IgD-negative memory B cell (primary cell): Measurements from ENCODE around the gene RCC2. TPM values are rescaled to one million over a fixed set of nuclear protein-coding genes. Genes with fewer than 3 reads are reported as not detected.

Experiments
- H3K27ac Mint-ChIP-seq, 3 donors: one replicate each; pipeline ENCODE4 v1.8.0; 2020 to 2022; ENCODE audit warnings: mild to moderate bottlenecking in 3 of 3, mixed read lengths in 3 of 3, moderate library complexity in 1 of 3
- H3K27me3 Mint-ChIP-seq: one replicate; pipeline ENCODE4 v1.8.0; 2021; ENCODE audit warnings: mixed read lengths
- H3K36me3 Mint-ChIP-seq: one replicate; pipeline ENCODE4 v1.8.0; 2020; ENCODE audit warnings: mild to moderate bottlenecking, mixed read lengths
- H3K4me1 Mint-ChIP-seq, 3 donors: one replicate each; pipeline ENCODE4 v1.8.0; 2020 to 2022; ENCODE audit warnings: mixed read lengths in 3 of 3, mild to moderate bottlenecking in 1 of 3
- H3K4me3 Mint-ChIP-seq, 4 donors: one replicate each; pipeline ENCODE4 v1.8.0; 2020 to 2022; ENCODE audit warnings: mild to moderate bottlenecking in 4 of 4, mixed read lengths in 4 of 4, moderate library complexity in 3 of 4
- H3K9me3 Mint-ChIP-seq, 3 donors: one replicate each; pipeline ENCODE4 v1.8.0; 2020 to 2021; ENCODE audit warnings: mixed read lengths in 3 of 3, mild to moderate bottlenecking in 1 of 3
- polyA plus RNA-seq: library from polyadenylated mRNA; unstranded; fragments of 300-500 nt; fragmentation: Illumina TruSeq; gene quantifications from one replicate; pipeline ENCODE4 v1.2.3, GENCODE V29; 2021

RCC2 gene
- polyA plus RNA-seq, 1 donor from 2014 or later: 16.3 TPM

GRCh38 chr1:17393230-17393629, 46.2 kb downstream of the RCC2 start:
- Mint-ChIP-seq H3K4me3 (peak overlapping the region in 2 of 4 donors; percentile 73 to 92), H3K9me3 (no peaks in the 10 kb centered on the region), H3K36me3 (no peaks in the 10 kb centered on the region), H3K27ac (peak overlapping the region in 1 of 3 donors; percentile 31), H3K27me3 (peaks cover 8% of the 10 kb centered on the region), H3K4me1 (peaks cover 0 to 10% (median 2%) of the 10 kb centered on the region in 3 donors)

- H3K4me3 Mint-ChIP-seq: peak overlapping the region in 1 of 4 donors; percentile 17
- H3K36me3 Mint-ChIP-seq: no peaks in the 10 kb centered on the region
- H3K4me1 Mint-ChIP-seq: peaks cover 0 to 10% (median 2%) of the 10 kb centered on the region in 3 donors
- H3K9me3 Mint-ChIP-seq: no peaks in the 10 kb centered on the region
- peak overlapping the region in 1 of 3 donors; percentile 31 for H3K27ac Mint-ChIP-seq
- H3K27me3 Mint-ChIP-seq: peaks cover 8% of the 10 kb centered on the region
Measured at GRCh38 chr1:17392199-17392740, 47.2 kb downstream of the RCC2 start.

GRCh38 chr1:17381161-17381560, 58.3 kb downstream of the RCC2 start:
- H3K27ac Mint-ChIP-seq: no peak overlapping the region
- no peaks in the 10 kb centered on the region for H3K9me3 Mint-ChIP-seq
- peaks cover 0 to 1% (median 0%) of the 10 kb centered on the region in 3 donors for H3K4me1 Mint-ChIP-seq
- no peak overlapping the region for H3K4me3 Mint-ChIP-seq
- H3K36me3 Mint-ChIP-seq: no peaks in the 10 kb centered on the region
- peaks cover 20% of the 10 kb centered on the region for H3K27me3 Mint-ChIP-seq

GRCh38 chr1:17377325-17377953, 62.0 kb downstream of the RCC2 start:
- H3K27ac Mint-ChIP-seq: no peak overlapping the region
- H3K9me3 Mint-ChIP-seq: no peaks in the 10 kb centered on the region
- H3K36me3 Mint-ChIP-seq: peaks cover 3% of the 10 kb centered on the region
- H3K27me3 Mint-ChIP-seq: peaks cover 23% of the 10 kb centered on the region
- peaks cover 0 to 3% (median 0%) of the 10 kb centered on the region in 3 donors for H3K4me1 Mint-ChIP-seq
- H3K4me3 Mint-ChIP-seq: no peak overlapping the region

GRCh38 chr1:17375651-17376050, 63.8 kb downstream of the RCC2 start:
- Mint-ChIP-seq H3K36me3 (peaks cover 3% of the 10 kb centered on the region), H3K27me3 (peaks cover 14% of the 10 kb centered on the region), H3K27ac (no peak overlapping the region), H3K9me3 (no peaks in the 10 kb centered on the region), H3K4me3 (no peak overlapping the region), H3K4me1 (peaks cover 0 to 2% (median 0%) of the 10 kb centered on the region in 3 donors)

GRCh38 chr1:17372955-17373354, 66.5 kb downstream of the RCC2 start:
- Mint-ChIP-seq H3K27me3 (peaks cover 13% of the 10 kb centered on the region), H3K9me3 (no peaks in the 10 kb centered on the region), H3K36me3 (peaks cover 3% of the 10 kb centered on the region), H3K4me1 (peaks cover 0 to 2% (median 0%) of the 10 kb centered on the region in 3 donors), H3K27ac (no peak overlapping the region), H3K4me3 (no peak overlapping the region)

- H3K27me3 Mint-ChIP-seq: peaks cover 7% of the 10 kb centered on the region
- H3K9me3 Mint-ChIP-seq: no peaks in the 10 kb centered on the region
- peaks cover 3% of the 10 kb centered on the region for H3K36me3 Mint-ChIP-seq
- no peak within 1 kb of the TSS for H3K4me3 Mint-ChIP-seq
- peaks cover 0 to 3% (median 0%) of the 10 kb centered on the region in 3 donors for H3K4me1 Mint-ChIP-seq
- no peak within 1 kb of the TSS for H3K27ac Mint-ChIP-seq
Measured at GRCh38 chr1:17371896-17372295, 67.6 kb downstream of the RCC2 start, which contains the start of gene PADI6. TSS of gene PADI6 (plus strand) at chr1:17372196. CDS start at chr1:17372246, 50 bp downstream.

GRCh38 chr1:17370618-17371017, 68.9 kb downstream of the RCC2 start:
- H3K4me1 Mint-ChIP-seq: peaks cover 0 to 3% (median 0%) of the 10 kb centered on the region in 3 donors
- peaks cover 1% of the 10 kb centered on the region for H3K36me3 Mint-ChIP-seq
- H3K4me3 Mint-ChIP-seq: no peak overlapping the region
- no peaks in the 10 kb centered on the region for H3K9me3 Mint-ChIP-seq
- H3K27ac Mint-ChIP-seq: no peak overlapping the region
- peaks cover 6% of the 10 kb centered on the region for H3K27me3 Mint-ChIP-seq

GRCh38 chr1:17369466-17369865, 70.0 kb downstream of the RCC2 start:
- Mint-ChIP-seq H3K4me1 (peaks cover 0 to 2% (median 0%) of the 10 kb centered on the region in 3 donors), H3K9me3 (peaks cover 0 to 1% (median 0%) of the 10 kb centered on the region in 3 donors), H3K4me3 (no peak overlapping the region), H3K27me3 (peaks cover 6% of the 10 kb centered on the region), H3K27ac (no peak overlapping the region), H3K36me3 (no peaks in the 10 kb centered on the region)

- Mint-ChIP-seq H3K27me3 (peaks cover 9% of the 10 kb centered on the region), H3K4me1 (peaks cover 0 to 2% (median 0%) of the 10 kb centered on the region in 3 donors), H3K4me3 (no peak overlapping the region), H3K9me3 (peaks cover 0 to 4% (median 0%) of the 10 kb centered on the region in 3 donors), H3K27ac (no peak overlapping the region), H3K36me3 (no peaks in the 10 kb centered on the region)
Measured at GRCh38 chr1:17365293-17365692, 74.2 kb downstream of the RCC2 start.

- Mint-ChIP-seq H3K4me3 (no peak overlapping the region), H3K27me3 (peaks cover 9% of the 10 kb centered on the region), H3K27ac (no peak overlapping the region), H3K4me1 (peaks cover 0 to 2% (median 0%) of the 10 kb centered on the region in 3 donors), H3K9me3 (peaks cover 0 to 4% (median 0%) of the 10 kb centered on the region in 3 donors), H3K36me3 (no peaks in the 10 kb centered on the region)
Measured at GRCh38 chr1:17363771-17364170, 75.7 kb downstream of the RCC2 start.

- H3K4me1 Mint-ChIP-seq: peaks cover 0 to 2% (median 0%) of the 10 kb centered on the region in 3 donors
- no peak overlapping the region for H3K4me3 Mint-ChIP-seq
- H3K36me3 Mint-ChIP-seq: no peaks in the 10 kb centered on the region
- no peak overlapping the region for H3K27ac Mint-ChIP-seq
- H3K27me3 Mint-ChIP-seq: peaks cover 7% of the 10 kb centered on the region
- peaks cover 0 to 4% (median 0%) of the 10 kb centered on the region in 3 donors for H3K9me3 Mint-ChIP-seq
Measured at GRCh38 chr1:17363351-17363750, 76.1 kb downstream of the RCC2 start.

GRCh38 chr1:17361687-17362086, 77.8 kb downstream of the RCC2 start:
- no peak overlapping the region for H3K27ac Mint-ChIP-seq
- H3K9me3 Mint-ChIP-seq: peaks cover 0 to 4% (median 0%) of the 10 kb centered on the region in 3 donors
- H3K4me3 Mint-ChIP-seq: no peak overlapping the region
- no peaks in the 10 kb centered on the region for H3K36me3 Mint-ChIP-seq
- H3K4me1 Mint-ChIP-seq: no peaks in the 10 kb centered on the region
- peaks cover 7% of the 10 kb centered on the region for H3K27me3 Mint-ChIP-seq

GRCh38 chr1:17360272-17360956, 79.1 kb downstream of the RCC2 start:
- H3K4me1 Mint-ChIP-seq: no peaks in the 10 kb centered on the region
- H3K27me3 Mint-ChIP-seq: peaks cover 7% of the 10 kb centered on the region
- H3K27ac Mint-ChIP-seq: no peak overlapping the region
- no peaks in the 10 kb centered on the region for H3K36me3 Mint-ChIP-seq
- no peak overlapping the region for H3K4me3 Mint-ChIP-seq
- H3K9me3 Mint-ChIP-seq: peaks cover 0 to 4% (median 2%) of the 10 kb centered on the region in 3 donors

GRCh38 chr1:17359808-17360207, 79.7 kb downstream of the RCC2 start:
- Mint-ChIP-seq H3K4me1 (no peaks in the 10 kb centered on the region), H3K27ac (no peak overlapping the region), H3K9me3 (peaks cover 0 to 4% (median 2%) of the 10 kb centered on the region in 3 donors), H3K4me3 (no peak overlapping the region), H3K36me3 (peaks cover 1% of the 10 kb centered on the region), H3K27me3 (peaks cover 7% of the 10 kb centered on the region)
